Dermis blood vessel endothelial cell (primary cell): ENCODE results near the gene KRT35. TPM values are rescaled to one million over a fixed set of nuclear protein-coding genes. Genes with fewer than 3 reads are reported as not detected.

ENCODE experiments used
- DNase-seq: peaks from one replicate; pipeline ENCODE4 v3.0.0; 2010
- total RNA-seq: library from RNA; depleted of rRNA; stranded (reverse); fragments of >200 nt; gene quantifications from 2 replicates; pipeline ENCODE4 v1.2.3, GENCODE V29; 2014

KRT35 gene
- total RNA-seq, 1 donor from 2014 or later: not detected

- DNase-seq: no peak
Measured at GRCh38 chr17:41511716-41512115, 30.8 kb upstream of the KRT35 start.

- no peak for DNase-seq
Measured at GRCh38 chr17:41511116-41511515, 30.2 kb upstream of the KRT35 start.

- no peak for DNase-seq
Measured at GRCh38 chr17:41510251-41511065, 29.5 kb upstream of the KRT35 start.

- DNase-seq: no peak
Measured at GRCh38 chr17:41507315-41507880, 26.4 kb upstream of the KRT35 start.

GRCh38 chr17:41505809-41506767, 25.1 kb upstream of the KRT35 start:
- no peak for DNase-seq

- no peak for DNase-seq
Measured at GRCh38 chr17:41505007-41505808, 24.3 kb upstream of the KRT35 start, which contains the start of gene KRT13. Gene KRT13 (minus strand): TSS chr17:41505612. CDS start chr17:41505550, 62 bp downstream.

- DNase-seq: no peak
Measured at GRCh38 chr17:41504246-41504977, 23.5 kb upstream of the KRT35 start.

GRCh38 chr17:41503202-41503601, 22.3 kb upstream of the KRT35 start:
- no peak for DNase-seq

GRCh38 chr17:41500131-41500911, 19.4 kb upstream of the KRT35 start:
- DNase-seq: peak; percentile 59

GRCh38 chr17:41499714-41500113, 18.8 kb upstream of the KRT35 start:
- DNase-seq: no peak

GRCh38 chr17:41498276-41498675, 17.3 kb upstream of the KRT35 start:
- DNase-seq: peak; percentile 42

- peak; percentile 91 for DNase-seq
Measured at GRCh38 chr17:41496803-41497484, 16.0 kb upstream of the KRT35 start.

- peak; percentile 34 for DNase-seq
Measured at GRCh38 chr17:41494524-41494923, 13.6 kb upstream of the KRT35 start.

- peak; percentile 93 for DNase-seq
Measured at GRCh38 chr17:41492771-41493170, 11.8 kb upstream of the KRT35 start.

- DNase-seq: peak; percentile 66
Measured at GRCh38 chr17:41492351-41492750, 11.4 kb upstream of the KRT35 start.

- no peak for DNase-seq
Measured at GRCh38 chr17:41491476-41491875, 10.5 kb upstream of the KRT35 start.

GRCh38 chr17:41490000-41490990, 9.3 kb upstream of the KRT35 start:
- DNase-seq: no peak

- DNase-seq: no peak
Measured at GRCh38 chr17:41489531-41489930, 8.6 kb upstream of the KRT35 start, which contains the start of gene KRT36. Gene KRT36 (minus strand): TSS chr17:41489910. CDS start chr17:41489864, 46 bp downstream.
